Measurements from ENCODE around the gene SLC1A4.

GRCh38 chr2:65013776-65014175 lies 24.6 kb downstream of the SLC1A4 start:
- TF ChIP-seq ZNF274 (IDR thresholded peaks at IDR 0.05; ENCODE audit: low read depth, low read length) (no peak), SUZ12 (IDR thresholded peaks at IDR 0.05; ENCODE audit: extremely low read depth, insufficient read depth, insufficient read length) (no peak), YY1 (IDR thresholded peaks at IDR 0.05; ENCODE audit: insufficient read depth, insufficient read length) (no peak)

Data from NT2/D1 (cell line).